Activated CD4-positive, alpha-beta T cell treated with anti-CD3 and anti-CD28 coated beads, Interleukin-2, amount 10 ng/mL, durations not matched to agents 24 days and 14 days (primary cell): ENCODE results near the gene AIF1. TPM values are rescaled to one million over a fixed set of nuclear protein-coding genes. Genes with fewer than 3 reads are reported as not detected.
A peak's percentile ranks its signal among the peaks of the same experiment; 100 is the strongest.

Experiments
- DNase-seq: peaks from one replicate; pipeline ENCODE4 v3.0.0; 2022
- H3K27ac Mint-ChIP-seq: one replicate; pipeline ENCODE4 v1.8.0; 2022; ENCODE audit warnings: mild to moderate bottlenecking, mixed read lengths
- H3K27me3 Mint-ChIP-seq: one replicate; pipeline ENCODE4 v1.8.0; 2022; ENCODE audit warnings: mixed read lengths
- H3K36me3 Mint-ChIP-seq: one replicate; pipeline ENCODE4 v1.8.0; 2022; ENCODE audit warnings: low read depth, mild to moderate bottlenecking, mixed read lengths
- H3K4me1 Mint-ChIP-seq: one replicate; pipeline ENCODE4 v1.8.0; 2021; ENCODE audit warnings: mixed read lengths
- H3K4me3 Mint-ChIP-seq: one replicate; pipeline ENCODE4 v1.8.0; 2022; ENCODE audit warnings: mild to moderate bottlenecking, moderate library complexity, mixed read lengths
- H3K9me3 Mint-ChIP-seq: one replicate; pipeline ENCODE4 v1.8.0; 2021; ENCODE audit warnings: mixed read lengths
- intact Hi-C: fragments of 100-400 bp; cut with micrococcal nuclease; formaldehyde crosslinking; loops from one replicate; pipeline ENCODE4 v1.15.1; 2023
- total RNA-seq: library from RNA; stranded (reverse); gene quantifications from 2 replicates; pipeline ENCODE4 v1.2.3, GENCODE V29; 2022

The AIF1 gene
- total RNA-seq, 1 donor from 2014 or later: 68.2 TPM

- DNase-seq: peak; percentile 89
- no peaks in the 10 kb centered on the region for H3K27me3 Mint-ChIP-seq
- intact Hi-C loops: loop anchor here (10.0 kb wide), 2 partner anchors 248 to 762 kb away; partner anchors contain the start of gene HSPA1B
- peak overlapping the region; percentile 99 for H3K4me3 Mint-ChIP-seq
- peaks cover 80% of the 10 kb centered on the region for H3K36me3 Mint-ChIP-seq
- H3K9me3 Mint-ChIP-seq: no peaks in the 10 kb centered on the region
- peak overlapping the region; percentile 99 for H3K27ac Mint-ChIP-seq
- peaks cover 71% of the 10 kb centered on the region for H3K4me1 Mint-ChIP-seq
These were observed 38.0 kb upstream of the AIF1 start for GRCh38 chr6:31576897-31577578.

GRCh38 chr6:31577579-31577966, 37.5 kb upstream of the AIF1 start:
- H3K36me3 Mint-ChIP-seq: peaks cover 79% of the 10 kb centered on the region
- DNase-seq: peak; percentile 60
- H3K9me3 Mint-ChIP-seq: no peaks in the 10 kb centered on the region
- H3K4me1 Mint-ChIP-seq: peaks cover 70% of the 10 kb centered on the region
- H3K4me3 Mint-ChIP-seq: peak overlapping the region; percentile 99
- H3K27ac Mint-ChIP-seq: peak overlapping the region; percentile 99
- intact Hi-C loops: loop anchor here (10.0 kb wide), 2 partner anchors 247 to 763 kb away; partner anchors contain the start of gene HSPA1B
- no peaks in the 10 kb centered on the region for H3K27me3 Mint-ChIP-seq

- H3K9me3 Mint-ChIP-seq: no peaks in the 10 kb centered on the region
- peak; percentile 71 for DNase-seq
- H3K4me1 Mint-ChIP-seq: peaks cover 68% of the 10 kb centered on the region
- intact Hi-C loops: loop anchor here (10.0 kb wide), 2 partner anchors 246 to 764 kb away; partner anchors contain the start of gene HSPA1B
- peaks cover 73% of the 10 kb centered on the region for H3K36me3 Mint-ChIP-seq
- H3K27me3 Mint-ChIP-seq: no peaks in the 10 kb centered on the region
- peak overlapping the region; percentile 91 for H3K27ac Mint-ChIP-seq
- H3K4me3 Mint-ChIP-seq: peak overlapping the region; percentile 94
These were observed 36.6 kb upstream of the AIF1 start for GRCh38 chr6:31578184-31579118.

- peaks cover 69% of the 10 kb centered on the region for H3K36me3 Mint-ChIP-seq
- intact Hi-C loops: loop anchor here (10.0 kb wide), 2 partner anchors 246 to 764 kb away; partner anchors contain the start of gene HSPA1B
These were observed 35.9 kb upstream of the AIF1 start for GRCh38 chr6:31579119-31579505.

GRCh38 chr6:31579546-31580437, 35.2 kb upstream of the AIF1 start:
- peaks cover 65% of the 10 kb centered on the region for H3K4me1 Mint-ChIP-seq
- H3K36me3 Mint-ChIP-seq: peaks cover 65% of the 10 kb centered on the region
- no peaks in the 10 kb centered on the region for H3K9me3 Mint-ChIP-seq
- H3K4me3 Mint-ChIP-seq: peak overlapping the region; percentile 94
- intact Hi-C loops: loop anchor here (1.0 to 10.0 kb wide), 6 partner anchors 7 to 765 kb away; partner anchors contain the start of genes CLIC1, HSPA1B, LTA and PRRC2A
- peak; percentile 73 for DNase-seq
- H3K27ac Mint-ChIP-seq: peak overlapping the region; percentile 91
- no peaks in the 10 kb centered on the region for H3K27me3 Mint-ChIP-seq

More at GRCh38 chr6:31579119-31579505, 35.9 kb upstream of the AIF1 start:
- H3K4me3 Mint-ChIP-seq: peak overlapping the region; percentile 94
- H3K27me3 Mint-ChIP-seq: no peaks in the 10 kb centered on the region
- H3K27ac Mint-ChIP-seq: peak overlapping the region; percentile 91
- DNase-seq: peak; percentile 73
- H3K4me1 Mint-ChIP-seq: peaks cover 67% of the 10 kb centered on the region
- H3K9me3 Mint-ChIP-seq: no peaks in the 10 kb centered on the region

GRCh38 chr6:31580438-31580740, 34.6 kb upstream of the AIF1 start:
- Mint-ChIP-seq H3K4me3 (peak overlapping the region; percentile 94), H3K27me3 (no peaks in the 10 kb centered on the region), H3K4me1 (peaks cover 60% of the 10 kb centered on the region), H3K36me3 (peaks cover 64% of the 10 kb centered on the region), H3K9me3 (no peaks in the 10 kb centered on the region), H3K27ac (peak overlapping the region; percentile 91)
- intact Hi-C loops: loop anchor here (1.0 to 5.0 kb wide), 4 partner anchors 8 to 157 kb away; partner anchors contain the start of genes CLIC1, LTA and PRRC2A
- no peak for DNase-seq

- Mint-ChIP-seq H3K27ac (peak overlapping the region; percentile 91), H3K4me1 (peaks cover 62% of the 10 kb centered on the region), H3K4me3 (peak overlapping the region; percentile 94), H3K36me3 (peaks cover 61% of the 10 kb centered on the region), H3K27me3 (no peaks in the 10 kb centered on the region), H3K9me3 (no peaks in the 10 kb centered on the region)
- intact Hi-C loops: loop anchor here (1.0 to 5.0 kb wide), 7 partner anchors 9 to 156 kb away; partner anchors contain the start of genes CLIC1, LTA, NFKBIL1 and PRRC2A
- DNase-seq: peak; percentile 96
These were observed 34.1 kb upstream of the AIF1 start for GRCh38 chr6:31580807-31581433.

GRCh38 chr6:31581434-31582229, 33.4 kb upstream of the AIF1 start:
- Mint-ChIP-seq H3K36me3 (peaks cover 54% of the 10 kb centered on the region), H3K9me3 (no peaks in the 10 kb centered on the region), H3K4me1 (peaks cover 63% of the 10 kb centered on the region), H3K27me3 (no peaks in the 10 kb centered on the region), H3K4me3 (peak overlapping the region; percentile 94), H3K27ac (peak overlapping the region; percentile 91)
- intact Hi-C loops: loop anchor here (1.0 to 5.0 kb wide), 6 partner anchors 17 to 156 kb away; partner anchors contain the start of genes CLIC1, NFKBIL1 and PRRC2A
- DNase-seq: peak; percentile 75

GRCh38 chr6:31582230-31582643, 32.8 kb upstream of the AIF1 start, which contains the start of gene LTB:
Gene LTB, minus strand, starts transcription at chr6:31582424. Its CDS starts 7 bp downstream, at chr6:31582417.
- Mint-ChIP-seq H3K4me1 (peaks cover 64% of the 10 kb centered on the region), H3K36me3 (peaks cover 48% of the 10 kb centered on the region), H3K27ac (peak within 1 kb of the TSS; percentile 91)

GRCh38 chr6:31585491-31585890, 29.5 kb upstream of the AIF1 start:
- no peaks in the 10 kb centered on the region for H3K27me3 Mint-ChIP-seq
- peak overlapping the region; percentile 89 for H3K4me3 Mint-ChIP-seq
- H3K27ac Mint-ChIP-seq: peak overlapping the region; percentile 96
- no peaks in the 10 kb centered on the region for H3K9me3 Mint-ChIP-seq
- DNase-seq: peak; percentile 86
- H3K36me3 Mint-ChIP-seq: peaks cover 29% of the 10 kb centered on the region
- peaks cover 59% of the 10 kb centered on the region for H3K4me1 Mint-ChIP-seq
- intact Hi-C loops: loop anchor here (1.0 kb wide), 1 partner anchor 13 kb away; no protein-coding TSS in a partner anchor

More at GRCh38 chr6:31582230-31582643, 32.8 kb upstream of the AIF1 start, which contains the start of gene LTB:
- Mint-ChIP-seq H3K4me3 (peak within 1 kb of the TSS; percentile 94), H3K27me3 (no peaks in the 10 kb centered on the region), H3K9me3 (no peaks in the 10 kb centered on the region)
- DNase-seq: peak; percentile 92
- intact Hi-C loops: loop anchor here (5.0 kb wide), 2 partner anchors 90 to 155 kb away; partner anchors contain the start of gene CLIC1

GRCh38 chr6:31586008-31586407, 29.0 kb upstream of the AIF1 start, which contains the start of gene LST1:
Gene LST1, plus strand, starts transcription at chr6:31586277. Its CDS starts 1,023 bp downstream, at chr6:31587300.
- peaks cover 58% of the 10 kb centered on the region for H3K4me1 Mint-ChIP-seq
- peak within 1 kb of the TSS; percentile 89 for H3K4me3 Mint-ChIP-seq
- no peak for DNase-seq
- peak within 1 kb of the TSS; percentile 96 for H3K27ac Mint-ChIP-seq
- no peaks in the 10 kb centered on the region for H3K9me3 Mint-ChIP-seq
- no peaks in the 10 kb centered on the region for H3K27me3 Mint-ChIP-seq
- H3K36me3 Mint-ChIP-seq: peaks cover 26% of the 10 kb centered on the region
- intact Hi-C loops: no loop called here
